Chondrocyte (in vitro differentiated cells): ENCODE results near the gene ECI1. TPM values are rescaled to one million over a fixed set of nuclear protein-coding genes. Genes with fewer than 3 reads are reported as not detected.
A peak's percentile ranks its signal among the peaks of the same experiment; 100 is the strongest.

Experiments used
- DNase-seq: peaks from one replicate; pipeline ENCODE4 v3.0.0; 2021; ENCODE audit warnings: mixed read lengths, low spot score
- H3K27ac Mint-ChIP-seq: one replicate; pipeline ENCODE4 v1.8.0; 2021; ENCODE audit warnings: mild to moderate bottlenecking, moderate library complexity, mixed read lengths; ENCODE audit not compliant: unreplicated experiment
- H3K27me3 Mint-ChIP-seq: 2 replicates; pipeline ENCODE4 v1.8.0; 2021; ENCODE audit warnings: low read depth, mixed read lengths
- H3K36me3 Mint-ChIP-seq: 2 replicates; pipeline ENCODE4 v1.8.0; 2021; ENCODE audit warnings: low read depth, mixed read lengths
- H3K4me1 Mint-ChIP-seq: 2 replicates; pipeline ENCODE4 v1.8.0; 2021; ENCODE audit warnings: low read depth, mild to moderate bottlenecking, mixed read lengths
- H3K4me3 Mint-ChIP-seq: one replicate; pipeline ENCODE4 v1.8.0; 2021; ENCODE audit warnings: mild to moderate bottlenecking, moderate library complexity, mixed read lengths; ENCODE audit not compliant: unreplicated experiment
- H3K9me3 Mint-ChIP-seq: 2 replicates; pipeline ENCODE4 v1.8.0; 2021; ENCODE audit warnings: low read depth, mixed read lengths
- CTCF ChIP-seq: fragments of 200-600 bp; sonication (generic); IDR thresholded peaks from 2 replicates; pipeline ENCODE4 v1.5.0; 2021; ENCODE audit warnings: antibody characterized with exemption, mild to moderate bottlenecking, moderate library complexity
- total RNA-seq: library from RNA; stranded (reverse); gene quantifications from 3 replicates; pipeline ENCODE4 v1.2.1, GENCODE V29; 2021

The ECI1 gene
- total RNA-seq, 1 donor from 2014 or later = 44.5 TPM

- no peak for TF ChIP-seq CTCF
- no peak overlapping the region for H3K27ac Mint-ChIP-seq
- no peaks in the 10 kb centered on the region for H3K27me3 Mint-ChIP-seq
- no peaks in the 10 kb centered on the region for H3K4me1 Mint-ChIP-seq
- no peak overlapping the region for H3K4me3 Mint-ChIP-seq
- peaks cover 2% of the 10 kb centered on the region for H3K36me3 Mint-ChIP-seq
- no peak for DNase-seq
- no peaks in the 10 kb centered on the region for H3K9me3 Mint-ChIP-seq
Measured at GRCh38 chr16:2297506-2297860, 46.1 kb upstream of the ECI1 start.

GRCh38 chr16:2296661-2297505 lies 45.5 kb upstream of the ECI1 start:
- peak; percentile 71 for TF ChIP-seq CTCF
- Mint-ChIP-seq H3K4me3 (no peak overlapping the region), H3K36me3 (peaks cover 5% of the 10 kb centered on the region), H3K27me3 (no peaks in the 10 kb centered on the region), H3K4me1 (no peaks in the 10 kb centered on the region), H3K27ac (no peak overlapping the region), H3K9me3 (no peaks in the 10 kb centered on the region)
- no peak for DNase-seq

GRCh38 chr16:2295056-2295798 lies 43.8 kb upstream of the ECI1 start:
- no peak for DNase-seq
- Mint-ChIP-seq H3K4me1 (no peaks in the 10 kb centered on the region), H3K27ac (no peak overlapping the region), H3K9me3 (no peaks in the 10 kb centered on the region), H3K4me3 (no peak overlapping the region), H3K36me3 (peaks cover 5% of the 10 kb centered on the region), H3K27me3 (no peaks in the 10 kb centered on the region)
- no peak for TF ChIP-seq CTCF

- no peak for DNase-seq
- no peaks in the 10 kb centered on the region for H3K9me3 Mint-ChIP-seq
- peaks cover 5% of the 10 kb centered on the region for H3K36me3 Mint-ChIP-seq
- TF ChIP-seq CTCF = no peak
- H3K4me3 Mint-ChIP-seq = no peak overlapping the region
- H3K4me1 Mint-ChIP-seq = no peaks in the 10 kb centered on the region
- H3K27me3 Mint-ChIP-seq = no peaks in the 10 kb centered on the region
- H3K27ac Mint-ChIP-seq = no peak overlapping the region
Measured at GRCh38 chr16:2292221-2292620, 40.8 kb upstream of the ECI1 start.

GRCh38 chr16:2289282-2289681 lies 37.9 kb upstream of the ECI1 start:
- TF ChIP-seq CTCF = no peak
- H3K27ac Mint-ChIP-seq = no peak overlapping the region

More at GRCh38 chr16:2289282-2289681, 37.9 kb upstream of the ECI1 start:
- H3K4me1 Mint-ChIP-seq = no peaks in the 10 kb centered on the region
- H3K27me3 Mint-ChIP-seq = no peaks in the 10 kb centered on the region
- peak; percentile 80 for DNase-seq
- H3K4me3 Mint-ChIP-seq = no peak overlapping the region
- no peaks in the 10 kb centered on the region for H3K9me3 Mint-ChIP-seq
- H3K36me3 Mint-ChIP-seq = peaks cover 7% of the 10 kb centered on the region
